GM19035 (cell line): Measurements from ENCODE around the gene BICDL1.

Source experiments
- ATAC-seq: cut with Tn5 transposase; IDR thresholded peaks from one replicate; pipeline ENCODE4 v1.9.1; 2021; ENCODE audit not compliant: unreplicated experiment

Gene BICDL1

GRCh38 chr12:120048263-120048662 is 59.2 kb downstream of the BICDL1 start:
- ATAC-seq = no peak

- no peak for ATAC-seq
Observed at GRCh38 chr12:120049426-120049825, 60.4 kb downstream of the BICDL1 start.

GRCh38 chr12:120051535-120051934 is 62.5 kb downstream of the BICDL1 start:
- ATAC-seq = no peak

GRCh38 chr12:120054293-120054692 is 65.3 kb downstream of the BICDL1 start:
- no peak for ATAC-seq

- no peak for ATAC-seq
Observed at GRCh38 chr12:120055231-120056000, 66.4 kb downstream of the BICDL1 start.

GRCh38 chr12:120056739-120057138 is 67.7 kb downstream of the BICDL1 start:
- no peak for ATAC-seq

- no peak for ATAC-seq
Observed at GRCh38 chr12:120060196-120060595, 71.2 kb downstream of the BICDL1 start.

- ATAC-seq = no peak
Observed at GRCh38 chr12:120060717-120061116, 71.7 kb downstream of the BICDL1 start.

GRCh38 chr12:120061575-120062214 is 72.7 kb downstream of the BICDL1 start:
- ATAC-seq = no peak

- ATAC-seq = no peak
Observed at GRCh38 chr12:120062976-120063579, 74.0 kb downstream of the BICDL1 start.

GRCh38 chr12:120064054-120064940 is 75.3 kb downstream of the BICDL1 start:
- ATAC-seq = no peak

- no peak for ATAC-seq
Observed at GRCh38 chr12:120065472-120065871, 76.4 kb downstream of the BICDL1 start.

GRCh38 chr12:120066341-120066740 is 77.3 kb downstream of the BICDL1 start:
- ATAC-seq = no peak

GRCh38 chr12:120067084-120067869 is 78.2 kb downstream of the BICDL1 start:
- no peak for ATAC-seq

GRCh38 chr12:120067901-120068300 is 78.9 kb downstream of the BICDL1 start:
- no peak for ATAC-seq

GRCh38 chr12:120069278-120069677 is 80.2 kb downstream of the BICDL1 start:
- no peak for ATAC-seq

GRCh38 chr12:120071493-120072020 is 82.5 kb downstream of the BICDL1 start:
- ATAC-seq = no peak

- ATAC-seq = no peak
Observed at GRCh38 chr12:120072472-120073249, 83.6 kb downstream of the BICDL1 start.

GRCh38 chr12:120075034-120075616 is 86.1 kb downstream of the BICDL1 start:
- no peak for ATAC-seq
